AG09319 (cell line): Measurements from ENCODE around the gene FBRSL1.

Experiments
- DNase-seq: peaks from one replicate; pipeline ENCODE4 v3.0.0-alpha.2; 2010; ENCODE audit warnings: low read depth; ENCODE audit errors: extremely low read depth
- CTCF ChIP-seq: IDR thresholded peaks from 2 replicates; pipeline ENCODE4 v1.5.1; 2011; ENCODE audit warnings: low read depth, mild to moderate bottlenecking, inconsistent platforms, low read length, moderate library complexity

Gene FBRSL1

GRCh38 chr12:132484183-132484890 lies 5.6 kb upstream of the FBRSL1 start:
- DNase-seq, result no peak

GRCh38 chr12:132484891-132485441 lies 5.0 kb upstream of the FBRSL1 start:
- no peak for TF ChIP-seq CTCF
- DNase-seq, result no peak

More at GRCh38 chr12:132484183-132484890, 5.6 kb upstream of the FBRSL1 start:
- TF ChIP-seq CTCF, result no peak

GRCh38 chr12:132485619-132486018 lies 4.3 kb upstream of the FBRSL1 start:
- DNase-seq, result no peak
- no peak for TF ChIP-seq CTCF

- DNase-seq, result no peak
- no peak for TF ChIP-seq CTCF
Observed at GRCh38 chr12:132486168-132486567, 3.8 kb upstream of the FBRSL1 start.

- no peak for TF ChIP-seq CTCF
- no peak for DNase-seq
Observed at GRCh38 chr12:132486576-132486975, 3.4 kb upstream of the FBRSL1 start.

DNA sequence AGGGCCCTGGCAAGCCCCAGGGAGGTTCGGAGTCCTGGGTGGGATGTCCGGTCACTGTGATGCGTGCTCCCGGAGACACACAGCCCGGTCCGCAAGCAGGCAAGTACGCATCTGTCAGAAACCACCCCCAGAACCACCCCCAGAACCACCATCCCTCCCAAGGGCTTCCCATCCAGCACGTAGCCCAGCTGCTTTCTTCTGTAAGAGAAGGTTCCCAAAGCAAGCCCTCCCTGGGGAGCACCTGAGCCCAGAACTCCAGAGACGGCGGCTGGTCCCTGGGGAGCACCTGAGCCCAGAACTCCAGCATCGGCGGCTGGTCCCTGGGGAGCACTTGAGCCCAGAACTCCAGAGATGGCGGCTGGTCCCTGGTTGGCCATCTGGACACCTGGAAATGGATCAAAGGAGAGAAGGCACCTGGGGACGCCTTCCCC lies 2.6 kb upstream of the FBRSL1 start:
- TF ChIP-seq CTCF, result no peak
- no peak for DNase-seq
